GM19035 (cell line): ENCODE measurements around the gene MPHOSPH6.
"Not testable (repeated sequence)": the region's sequence is repeated elsewhere in the genome, so short reads cannot be mapped to it uniquely, and the experiment has no call there.

Experiments
- ATAC-seq: cut with Tn5 transposase; IDR thresholded peaks from one replicate; pipeline ENCODE4 v1.9.1; 2021; ENCODE audit not compliant: unreplicated experiment

The MPHOSPH6 gene

GRCh38 chr16:82169861-82170845, at the start of gene MPHOSPH6:
MPHOSPH6 (minus strand) TSS chr16:82170224; CDS start chr16:82170175, 49 bp downstream.
- peak; percentile 96 for ATAC-seq

- no peak for ATAC-seq
Observed at GRCh38 chr16:82219298-82219697, 49.3 kb upstream of the MPHOSPH6 start.

GRCh38 chr16:82209314-82209713, 39.3 kb upstream of the MPHOSPH6 start:
- ATAC-seq = not testable (repeated sequence)

- ATAC-seq = no peak
Observed at GRCh38 chr16:82203198-82203597, 33.2 kb upstream of the MPHOSPH6 start.

GRCh38 chr16:82201926-82202325, 31.9 kb upstream of the MPHOSPH6 start:
- ATAC-seq = no peak

- ATAC-seq = no peak
Observed at GRCh38 chr16:82201351-82201750, 31.3 kb upstream of the MPHOSPH6 start.

GRCh38 chr16:82199209-82199608, 29.2 kb upstream of the MPHOSPH6 start:
- ATAC-seq = no peak

- ATAC-seq = no peak
Observed at GRCh38 chr16:82197540-82198240, 27.7 kb upstream of the MPHOSPH6 start.

- ATAC-seq = no peak
Observed at GRCh38 chr16:82195917-82196494, 26.0 kb upstream of the MPHOSPH6 start.

GRCh38 chr16:82194086-82194485, 24.1 kb upstream of the MPHOSPH6 start:
- ATAC-seq = no peak

- no peak for ATAC-seq
Observed at GRCh38 chr16:82192665-82193064, 22.6 kb upstream of the MPHOSPH6 start.

- no peak for ATAC-seq
Observed at GRCh38 chr16:82190386-82190785, 20.4 kb upstream of the MPHOSPH6 start.

- ATAC-seq = no peak
Observed at GRCh38 chr16:82187829-82188228, 17.8 kb upstream of the MPHOSPH6 start.

- ATAC-seq = no peak
Observed at GRCh38 chr16:82185012-82185411, 15.0 kb upstream of the MPHOSPH6 start.

GRCh38 chr16:82184213-82184612, 14.2 kb upstream of the MPHOSPH6 start:
- ATAC-seq = no peak

GRCh38 chr16:82183004-82183397, 13.0 kb upstream of the MPHOSPH6 start:
- no peak for ATAC-seq

- no peak for ATAC-seq
Observed at GRCh38 chr16:82182266-82183003, 12.4 kb upstream of the MPHOSPH6 start.

GRCh38 chr16:82181461-82182185, 11.6 kb upstream of the MPHOSPH6 start:
- ATAC-seq = no peak

- ATAC-seq = no peak
Observed at GRCh38 chr16:82178352-82178751, 8.3 kb upstream of the MPHOSPH6 start.

- ATAC-seq = no peak
Observed at GRCh38 chr16:82177555-82177954, 7.5 kb upstream of the MPHOSPH6 start.
